Middle frontal gyrus (tissue), 1 donor: ENCODE measurements around the gene KIAA1671.

ENCODE experiments used
- DNase-seq: peaks from one replicate; pipeline ENCODE4 v3.0.0-alpha.2; 2015; ENCODE audit warnings: low spot score; ENCODE audit errors: extremely low spot score

Gene KIAA1671

GRCh38 chr22:25013607-25014006, 61.1 kb downstream of the KIAA1671 start:
- DNase-seq: no peak

GRCh38 chr22:25014896-25015755, 62.6 kb downstream of the KIAA1671 start:
- no peak for DNase-seq

- no peak for DNase-seq
Observed at GRCh38 chr22:25016311-25016710, 63.8 kb downstream of the KIAA1671 start.

DNA sequence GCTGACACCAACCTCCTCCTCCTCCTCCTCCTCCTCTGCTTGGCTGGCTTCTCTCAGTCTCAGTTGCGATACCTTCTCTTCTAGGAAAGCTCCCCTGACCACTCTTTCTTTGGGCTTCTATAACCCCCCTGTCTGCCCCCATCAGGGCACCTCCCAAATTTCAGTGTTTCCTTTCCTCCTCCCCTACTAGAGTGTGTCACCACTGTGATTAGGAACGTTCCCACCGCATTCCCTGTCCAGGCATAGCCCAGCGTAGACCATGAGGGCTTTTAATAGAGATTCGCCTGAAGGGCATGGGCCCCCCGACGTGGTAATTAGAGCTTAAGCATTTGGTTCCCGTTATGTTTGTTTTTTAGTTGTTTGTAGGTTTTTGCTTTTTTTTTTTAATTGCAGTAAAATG, 65.5 kb downstream of the KIAA1671 start:
- no peak for DNase-seq

- no peak for DNase-seq
Observed at GRCh38 chr22:25019427-25020184, 67.1 kb downstream of the KIAA1671 start.

GRCh38 chr22:25021409-25021808, 68.9 kb downstream of the KIAA1671 start:
- no peak for DNase-seq

DNA sequence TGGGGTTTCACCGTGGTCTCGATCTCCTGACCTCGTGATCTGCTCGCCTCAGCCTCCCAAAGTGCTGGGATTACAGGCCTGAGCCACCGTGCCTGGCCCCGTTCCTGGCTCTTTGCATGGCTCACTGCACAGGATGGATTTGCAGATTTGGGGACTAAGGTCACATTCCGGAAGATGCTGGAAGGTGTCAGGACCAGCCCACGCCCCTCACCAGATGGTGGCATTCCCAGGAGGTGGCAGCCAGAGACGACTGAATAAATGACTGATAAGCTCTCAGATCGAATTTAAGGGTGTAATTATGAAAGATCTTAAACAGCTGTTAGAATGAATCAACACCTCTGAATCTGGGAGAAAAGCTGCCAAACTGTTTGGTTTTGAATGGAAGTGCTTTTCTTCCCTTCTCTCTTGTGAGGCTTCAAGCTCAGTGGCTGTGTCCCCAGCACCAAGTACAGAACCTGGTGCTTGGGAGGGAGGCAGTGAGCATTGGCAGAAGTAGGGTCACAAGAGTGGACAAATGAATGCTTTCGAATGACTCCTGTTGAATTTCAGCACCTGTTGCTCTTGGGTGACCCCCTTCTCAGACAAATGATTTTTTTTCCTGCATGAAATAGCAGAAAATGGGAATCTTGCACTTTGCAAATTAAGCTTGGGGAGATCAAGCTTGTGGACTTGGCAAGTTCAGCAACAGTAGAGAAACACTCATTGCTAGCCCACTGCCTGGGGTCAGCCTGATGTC, 69.6 kb downstream of the KIAA1671 start:
- DNase-seq: no peak

DNA sequence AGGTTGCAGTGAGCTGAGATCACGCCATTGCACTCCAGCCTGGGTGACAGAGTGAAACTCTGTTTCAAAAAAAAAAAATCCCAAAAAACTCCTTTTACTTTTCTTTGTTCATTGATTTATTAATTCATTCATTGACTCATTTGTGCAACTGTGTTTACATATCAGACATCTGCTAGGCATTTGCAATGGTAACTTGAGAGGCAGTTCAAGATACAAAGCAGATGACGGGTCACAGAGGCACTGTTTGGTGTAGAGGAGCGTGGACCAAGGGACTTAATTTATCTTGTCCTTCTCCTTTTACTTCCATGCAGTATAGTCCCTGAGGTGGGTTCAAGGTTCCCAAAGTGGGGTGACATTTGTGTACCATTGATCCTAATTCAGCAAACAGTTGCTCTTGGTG, 71.4 kb downstream of the KIAA1671 start:
- DNase-seq: no peak

DNA sequence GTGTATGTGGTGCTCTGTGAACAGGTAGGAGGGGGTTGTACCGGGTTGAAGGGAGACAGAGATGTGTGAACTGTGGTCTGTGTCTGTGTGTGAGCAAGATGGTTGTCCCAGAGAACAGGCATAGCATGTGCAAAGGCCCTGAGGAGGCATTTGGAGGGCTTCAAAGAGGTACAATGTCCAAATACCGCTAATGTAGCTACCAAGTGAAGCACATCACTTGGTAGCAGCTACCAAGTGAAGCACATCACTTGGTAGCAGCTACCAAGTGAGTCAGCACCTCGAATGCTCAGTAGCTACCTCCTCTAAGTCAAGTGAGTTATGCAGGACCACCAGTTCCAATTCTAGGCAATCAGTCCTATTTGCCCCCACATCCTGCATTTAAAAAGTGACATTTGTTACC, 72.4 kb downstream of the KIAA1671 start:
- no peak for DNase-seq

GRCh38 chr22:25025491-25026400, 73.2 kb downstream of the KIAA1671 start:
- no peak for DNase-seq

- DNase-seq: no peak
Observed at GRCh38 chr22:25027043-25027906, 74.8 kb downstream of the KIAA1671 start.

DNA sequence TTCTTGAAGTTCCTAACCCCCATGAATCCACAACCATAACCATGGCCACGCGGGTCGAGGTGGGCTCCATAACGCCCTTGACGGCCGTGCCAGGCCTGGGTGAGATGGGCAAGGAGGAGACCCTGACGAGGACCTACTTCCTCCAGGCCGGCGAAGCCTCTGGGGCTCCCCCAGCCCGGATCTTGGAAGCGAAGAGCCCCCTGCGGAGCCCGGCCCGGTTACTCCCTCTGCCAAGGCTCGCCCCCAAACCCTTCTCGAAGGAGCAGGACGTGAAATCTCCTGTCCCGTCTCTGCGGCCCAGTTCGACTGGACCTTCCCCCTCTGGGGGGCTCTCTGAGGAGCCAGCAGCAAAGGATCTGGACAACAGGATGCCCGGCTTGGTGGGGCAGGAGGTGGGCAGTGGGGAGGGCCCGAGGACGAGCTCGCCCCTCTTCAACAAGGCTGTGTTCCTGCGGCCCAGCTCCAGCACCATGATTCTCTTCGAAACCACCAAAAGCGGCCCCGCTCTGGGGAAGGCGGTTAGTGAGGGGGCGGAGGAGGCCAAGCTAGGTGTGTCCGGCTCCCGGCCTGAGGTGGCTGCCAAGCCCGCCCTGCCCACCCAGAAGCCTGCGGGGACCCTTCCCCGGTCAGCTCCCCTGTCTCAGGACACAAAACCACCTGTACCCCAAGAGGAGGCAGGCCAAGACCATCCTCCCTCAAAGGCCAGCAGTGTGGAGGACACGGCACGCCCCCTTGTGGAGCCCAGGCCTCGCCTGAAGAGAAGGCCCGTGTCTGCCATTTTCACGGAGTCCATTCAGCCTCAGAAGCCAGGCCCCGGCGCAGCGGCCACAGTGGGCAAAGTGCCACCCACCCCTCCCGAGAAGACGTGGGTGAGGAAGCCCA, 75.7 kb downstream of the KIAA1671 start:
- no peak for DNase-seq

DNA sequence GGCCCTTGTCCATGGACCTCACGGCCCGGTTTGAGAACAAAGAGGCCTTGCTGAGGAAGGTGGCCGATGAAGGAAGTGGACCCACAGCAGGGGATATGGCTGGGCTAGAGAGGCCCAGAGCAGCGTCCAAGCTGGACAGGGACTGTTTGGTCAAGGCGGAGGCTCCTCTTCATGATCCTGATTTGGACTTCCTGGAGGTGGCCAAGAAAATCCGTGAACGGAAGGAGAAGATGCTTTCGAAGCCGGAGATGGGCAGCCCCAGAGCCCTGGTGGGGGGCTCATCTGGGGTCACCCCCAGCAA, 76.3 kb downstream of the KIAA1671 start:
- no peak for DNase-seq

DNA sequence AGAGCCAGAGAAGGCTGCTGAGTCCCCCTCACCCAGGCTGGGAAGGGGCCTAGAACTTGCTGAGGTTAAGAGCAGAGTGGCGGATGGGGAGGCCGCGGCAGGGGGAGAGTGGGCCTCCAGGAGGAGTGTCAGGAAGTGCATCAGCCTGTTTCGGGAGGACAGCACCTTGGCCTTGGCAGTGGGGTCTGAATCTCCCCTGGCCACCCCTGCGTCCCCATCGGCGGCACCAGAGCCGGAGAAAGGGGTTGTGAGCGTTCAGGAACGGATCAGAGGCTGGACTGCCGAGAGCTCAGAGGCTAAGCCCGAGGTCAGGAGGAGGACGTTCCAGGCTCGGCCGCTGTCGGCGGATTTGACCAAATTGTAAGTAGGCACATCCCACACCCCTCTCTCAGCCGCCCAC, 76.7 kb downstream of the KIAA1671 start:
- DNase-seq: no peak

DNA sequence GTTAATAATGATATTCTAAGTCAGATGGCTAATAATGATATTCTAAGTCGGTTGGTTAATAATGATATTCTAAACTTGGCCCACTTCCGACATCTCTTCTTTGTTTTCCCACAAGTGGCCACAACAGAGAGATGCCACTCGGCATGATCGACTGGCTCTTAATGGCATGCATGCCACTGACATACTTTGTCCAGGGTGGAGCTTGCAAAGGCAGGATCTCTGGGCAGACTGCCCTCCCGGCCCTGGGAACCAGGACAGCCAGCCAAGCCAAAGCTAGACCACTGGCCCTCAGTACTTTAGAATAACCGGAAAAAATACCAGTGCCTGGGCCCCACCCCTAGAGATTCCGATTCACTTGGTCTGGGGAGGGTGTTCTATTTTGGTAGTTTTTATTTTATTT, 78.1 kb downstream of the KIAA1671 start:
- DNase-seq: no peak

- no peak for DNase-seq
Observed at GRCh38 chr22:25032066-25032465, 79.5 kb downstream of the KIAA1671 start.

DNA sequence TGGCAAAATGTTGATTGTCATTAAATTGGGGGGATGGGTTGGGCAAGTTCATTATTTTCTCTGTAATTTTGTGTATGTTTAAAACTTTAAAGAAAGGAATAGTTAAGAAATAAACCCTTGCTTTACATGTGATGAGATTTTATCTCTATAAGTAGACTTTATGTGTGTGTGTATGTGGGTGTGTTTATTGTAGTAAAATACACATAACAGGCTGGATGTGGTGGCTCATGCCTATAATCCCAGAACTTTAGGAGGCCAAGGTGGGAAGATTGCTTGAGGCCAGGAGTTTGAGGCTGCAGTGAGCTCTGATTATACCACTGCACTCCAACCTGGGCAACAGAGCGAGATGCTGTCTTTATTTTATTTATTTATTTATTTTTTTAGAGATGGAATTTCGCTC, 83.2 kb downstream of the KIAA1671 start:
- no peak for DNase-seq

- DNase-seq: no peak
Observed at GRCh38 chr22:25038239-25038638, 85.7 kb downstream of the KIAA1671 start.

DNA sequence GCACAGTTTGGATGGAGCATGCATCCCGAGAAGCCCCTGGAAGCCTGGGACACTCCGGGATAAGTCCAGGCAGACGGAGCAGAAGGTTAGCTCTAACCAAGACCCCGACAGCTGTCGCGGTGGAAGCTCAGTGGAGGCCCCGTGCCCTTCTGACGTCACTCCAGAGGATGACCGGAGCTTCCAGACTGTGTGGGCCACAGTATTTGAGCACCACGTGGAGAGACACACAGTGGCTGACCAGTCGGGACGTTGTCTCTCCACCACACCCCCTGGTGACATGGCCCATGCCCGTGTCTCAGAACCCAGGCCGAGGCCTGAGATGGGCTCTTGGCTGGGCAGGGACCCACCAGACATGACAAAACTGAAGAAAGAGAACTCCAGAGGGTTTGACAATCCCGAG, 86.3 kb downstream of the KIAA1671 start:
- no peak for DNase-seq
